ENCODE measurements around the gene UBE2D3. TPM values are rescaled to one million over a fixed set of nuclear protein-coding genes. Genes with fewer than 3 reads are reported as not detected.
A peak's percentile ranks its signal among the peaks of the same experiment; 100 is the strongest.
"Not testable (repeated sequence)": the region's sequence is repeated elsewhere in the genome, so short reads cannot be mapped to it uniquely, and the experiment has no call there.

UBE2D3 gene
- polyA plus RNA-seq, 1 donor, result 281 TPM

GRCh38 chr4:102823464-102823863, 3.9 kb downstream of the UBE2D3 start:
- Histone ChIP-seq H3K4me3 (ENCODE audit: low read length) (peak overlapping the region; percentile 15), H3K4me1 (ENCODE audit: control insufficient read depth, insufficient read depth, low read length) (peaks cover 14% of the 10 kb centered on the region), H3K9me3 (ENCODE audit: control insufficient read depth, low read depth, low read length) (no peaks in the 10 kb centered on the region), H3K36me3 (ENCODE audit: control insufficient read depth, insufficient read depth, low read length) (peaks cover 3% of the 10 kb centered on the region), H3K27ac (ENCODE audit: low read length) (peak overlapping the region; percentile 5), H3K27me3 (ENCODE audit: control insufficient read depth, insufficient read depth, low read length) (no peaks in the 10 kb centered on the region)
- 31% methylated on average over 3 of the region's 4 CpGs for WGBS (ENCODE audit: insufficient coverage, low lambda C conversion rate)
- no peak for DNase-seq

- Histone ChIP-seq H3K4me3 (ENCODE audit: low read length) (no peak overlapping the region), H3K27me3 (ENCODE audit: control insufficient read depth, insufficient read depth, low read length) (no peaks in the 10 kb centered on the region), H3K9me3 (ENCODE audit: control insufficient read depth, low read depth, low read length) (no peaks in the 10 kb centered on the region), H3K27ac (ENCODE audit: low read length) (peak overlapping the region; percentile 16), H3K36me3 (ENCODE audit: control insufficient read depth, insufficient read depth, low read length) (peaks cover 7% of the 10 kb centered on the region), H3K4me1 (ENCODE audit: control insufficient read depth, insufficient read depth, low read length) (peaks cover 18% of the 10 kb centered on the region)
- 47% methylated on average over 5 of the region's 8 CpGs for WGBS (ENCODE audit: insufficient coverage, low lambda C conversion rate)
- peak in 1 of 2 donors; percentile 12 for DNase-seq
Observed at GRCh38 chr4:102819588-102820365, 7.6 kb downstream of the UBE2D3 start.

DNA sequence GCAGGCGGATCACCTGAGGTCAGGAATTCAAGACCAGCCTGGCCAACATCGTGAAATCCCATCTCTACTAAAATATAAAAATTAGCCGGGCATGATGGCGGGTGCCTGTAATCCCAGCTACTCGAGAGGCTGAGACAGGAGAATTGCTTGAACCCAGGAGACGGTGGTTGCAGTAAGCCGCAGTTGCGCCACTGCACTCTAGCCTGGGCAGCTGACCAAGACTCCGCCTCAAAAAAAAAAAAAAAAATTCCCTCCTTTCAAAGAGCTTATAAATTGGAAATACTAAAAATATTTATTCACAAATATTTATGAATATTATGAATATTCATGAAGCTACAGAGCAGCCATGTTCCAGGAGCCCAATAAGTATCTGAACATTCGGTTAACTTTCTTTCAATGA, 8.3 kb downstream of the UBE2D3 start:
- not testable (repeated sequence) for H3K9me3 ChIP-seq (ENCODE audit: control insufficient read depth, low read depth, low read length); DNase-seq; H3K27ac ChIP-seq (ENCODE audit: low read length); H3K27me3 ChIP-seq (ENCODE audit: control insufficient read depth, insufficient read depth, low read length); H3K4me3 ChIP-seq (ENCODE audit: low read length)
- H3K4me1 ChIP-seq (ENCODE audit: control insufficient read depth, insufficient read depth, low read length), result peaks cover 18% of the 10 kb centered on the region
- peaks cover 11% of the 10 kb centered on the region for H3K36me3 ChIP-seq (ENCODE audit: control insufficient read depth, insufficient read depth, low read length)
- WGBS (ENCODE audit: insufficient coverage, low lambda C conversion rate), result no CpG with 5 or more reads among the region's 10 CpGs

GRCh38 chr4:102817613-102818268, 9.6 kb downstream of the UBE2D3 start:
- Histone ChIP-seq H3K9me3 (ENCODE audit: control insufficient read depth, low read depth, low read length) (no peaks in the 10 kb centered on the region), H3K4me3 (ENCODE audit: low read length) (no peak overlapping the region), H3K4me1 (ENCODE audit: control insufficient read depth, insufficient read depth, low read length) (peaks cover 8% of the 10 kb centered on the region), H3K27me3 (ENCODE audit: control insufficient read depth, insufficient read depth, low read length) (no peaks in the 10 kb centered on the region), H3K27ac (ENCODE audit: low read length) (no peak overlapping the region), H3K36me3 (ENCODE audit: control insufficient read depth, insufficient read depth, low read length) (peaks cover 11% of the 10 kb centered on the region)
- no peak for DNase-seq
- 91% methylated on average over 6 of the region's 9 CpGs for WGBS (ENCODE audit: insufficient coverage, low lambda C conversion rate)

DNA sequence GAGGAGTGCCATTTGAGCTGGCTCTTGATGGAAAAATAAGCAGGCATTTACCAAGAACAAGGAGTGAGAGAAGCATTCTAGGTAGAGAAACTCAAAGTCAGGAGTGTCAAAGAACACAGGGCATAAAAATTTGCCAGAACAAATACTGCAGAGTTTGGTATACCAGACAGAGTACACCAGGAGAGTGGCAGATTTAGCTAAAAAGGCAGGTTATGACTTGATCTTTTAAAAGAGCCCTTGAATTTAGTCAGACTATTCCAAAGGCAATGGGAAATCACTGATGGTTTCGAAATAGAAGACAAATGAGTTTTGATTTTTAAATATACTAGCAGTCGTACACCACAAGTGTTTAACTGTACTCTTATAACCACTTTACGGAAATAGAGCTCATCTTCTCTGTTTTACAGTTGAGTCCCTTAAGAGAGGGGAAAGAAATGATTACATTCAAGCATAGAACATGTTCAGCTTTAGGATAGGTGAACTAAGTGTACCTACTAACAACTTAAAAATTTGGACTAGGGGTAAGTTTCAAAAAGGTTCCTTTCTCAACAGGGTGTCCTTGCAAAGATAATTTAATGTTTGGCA, 10.2 kb downstream of the UBE2D3 start:
- 80% methylated on average over 1 of the region's 3 CpGs for WGBS (ENCODE audit: insufficient coverage, low lambda C conversion rate)
- peaks cover 8% of the 10 kb centered on the region for H3K4me1 ChIP-seq (ENCODE audit: control insufficient read depth, insufficient read depth, low read length)
- H3K27ac ChIP-seq (ENCODE audit: low read length), result no peak overlapping the region

DNA sequence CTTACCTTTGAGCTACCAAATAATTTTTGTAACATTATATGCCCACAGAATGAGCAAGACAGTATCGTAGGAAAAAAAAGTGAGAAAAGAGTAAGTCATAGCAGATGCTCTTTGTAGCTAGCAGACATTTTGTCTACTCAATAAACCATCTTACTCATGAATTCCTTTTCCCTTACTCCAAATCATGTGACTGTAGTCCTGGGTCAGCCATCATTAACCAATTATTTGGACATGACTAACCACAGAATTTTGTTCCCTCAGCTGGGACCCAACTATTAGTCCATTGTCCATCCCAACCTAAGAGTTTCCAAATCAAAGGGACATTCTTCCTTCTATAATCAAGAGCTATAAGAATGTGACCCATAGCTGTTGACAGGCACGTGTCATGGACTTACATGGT, 11.4 kb downstream of the UBE2D3 start:
- Histone ChIP-seq H3K27ac (ENCODE audit: low read length) (no peak overlapping the region), H3K36me3 (ENCODE audit: control insufficient read depth, insufficient read depth, low read length) (peaks cover 21% of the 10 kb centered on the region), H3K27me3 (ENCODE audit: control insufficient read depth, insufficient read depth, low read length) (no peaks in the 10 kb centered on the region), H3K4me1 (ENCODE audit: control insufficient read depth, insufficient read depth, low read length) (peaks cover 8% of the 10 kb centered on the region), H3K9me3 (ENCODE audit: control insufficient read depth, low read depth, low read length) (no peaks in the 10 kb centered on the region), H3K4me3 (ENCODE audit: low read length) (no peak overlapping the region)
- no peak for DNase-seq
- no CpG with 5 or more reads among the region's 2 CpGs for WGBS (ENCODE audit: insufficient coverage, low lambda C conversion rate)

More for the DNA sequence above, 10.2 kb downstream of the UBE2D3 start:
- no peak for DNase-seq
- no peaks in the 10 kb centered on the region for H3K27me3 ChIP-seq (ENCODE audit: control insufficient read depth, insufficient read depth, low read length)
- H3K4me3 ChIP-seq (ENCODE audit: low read length), result no peak overlapping the region
- peaks cover 15% of the 10 kb centered on the region for H3K36me3 ChIP-seq (ENCODE audit: control insufficient read depth, insufficient read depth, low read length)
- no peaks in the 10 kb centered on the region for H3K9me3 ChIP-seq (ENCODE audit: control insufficient read depth, low read depth, low read length)

DNA sequence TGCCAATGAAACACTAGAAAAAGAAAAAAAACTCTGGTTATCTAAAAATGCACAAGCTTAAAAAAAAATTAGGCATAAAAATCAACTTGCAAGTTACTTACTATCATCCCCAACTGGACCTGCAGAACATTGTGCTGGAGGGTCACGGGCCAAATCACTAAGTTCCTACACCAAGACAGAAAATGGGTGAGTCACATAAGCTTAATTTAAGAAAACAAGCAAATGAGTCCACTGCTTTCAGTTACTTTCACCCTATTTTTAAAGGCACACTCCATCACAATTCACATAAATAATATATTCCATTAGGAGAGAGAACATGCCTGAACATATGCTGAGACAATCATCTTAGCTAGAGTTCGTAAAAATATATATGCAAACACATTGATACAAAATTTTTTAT, 17.7 kb downstream of the UBE2D3 start:
- H3K9me3 ChIP-seq (ENCODE audit: control insufficient read depth, low read depth, low read length), result no peaks in the 10 kb centered on the region
- H3K27ac ChIP-seq (ENCODE audit: low read length), result no peak overlapping the region
- DNase-seq, result no peak
- WGBS (ENCODE audit: insufficient coverage, low lambda C conversion rate), result no CpG with 5 or more reads among the region's 2 CpGs
- H3K36me3 ChIP-seq (ENCODE audit: control insufficient read depth, insufficient read depth, low read length), result peaks cover 42% of the 10 kb centered on the region
- no peaks in the 10 kb centered on the region for H3K27me3 ChIP-seq (ENCODE audit: control insufficient read depth, insufficient read depth, low read length)
- no peaks in the 10 kb centered on the region for H3K4me1 ChIP-seq (ENCODE audit: control insufficient read depth, insufficient read depth, low read length)
- no peak overlapping the region for H3K4me3 ChIP-seq (ENCODE audit: low read length)

DNA sequence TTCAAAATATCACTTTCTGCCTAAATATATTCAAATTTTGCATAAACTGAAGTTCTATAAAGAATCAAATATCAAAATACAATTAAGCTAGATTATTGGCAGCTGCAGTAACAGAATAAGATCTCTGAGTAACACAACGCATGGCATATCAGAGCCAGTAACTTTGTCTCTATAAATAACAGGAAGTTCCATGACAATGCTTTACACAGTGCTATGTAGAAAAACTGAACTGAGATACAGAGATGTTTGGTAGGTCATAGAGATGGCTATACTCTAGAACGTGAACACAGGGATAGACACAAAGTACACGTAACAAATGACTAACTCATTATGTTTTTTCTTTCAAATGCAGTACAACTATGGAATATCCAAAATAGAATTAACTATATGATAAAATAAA, 18.2 kb downstream of the UBE2D3 start:
- DNase-seq, result no peak
- Histone ChIP-seq H3K9me3 (ENCODE audit: control insufficient read depth, low read depth, low read length) (no peaks in the 10 kb centered on the region), H3K27ac (ENCODE audit: low read length) (no peak overlapping the region), H3K4me3 (ENCODE audit: low read length) (no peak overlapping the region), H3K4me1 (ENCODE audit: control insufficient read depth, insufficient read depth, low read length) (no peaks in the 10 kb centered on the region), H3K36me3 (ENCODE audit: control insufficient read depth, insufficient read depth, low read length) (peaks cover 42% of the 10 kb centered on the region), H3K27me3 (ENCODE audit: control insufficient read depth, insufficient read depth, low read length) (no peaks in the 10 kb centered on the region)
- WGBS (ENCODE audit: insufficient coverage, low lambda C conversion rate), result 60% methylated on average over 2 of the region's 3 CpGs

- Histone ChIP-seq H3K4me1 (ENCODE audit: control insufficient read depth, insufficient read depth, low read length) (no peaks in the 10 kb centered on the region), H3K9me3 (ENCODE audit: control insufficient read depth, low read depth, low read length) (no peaks in the 10 kb centered on the region), H3K36me3 (ENCODE audit: control insufficient read depth, insufficient read depth, low read length) (peaks cover 48% of the 10 kb centered on the region), H3K27me3 (ENCODE audit: control insufficient read depth, insufficient read depth, low read length) (no peaks in the 10 kb centered on the region), H3K27ac (ENCODE audit: low read length) (no peak overlapping the region), H3K4me3 (ENCODE audit: low read length) (no peak overlapping the region)
- DNase-seq, result no peak
- 100% methylated on average over 1 of the region's 2 CpGs for WGBS (ENCODE audit: insufficient coverage, low lambda C conversion rate)
Observed at GRCh38 chr4:102808009-102808408, 19.3 kb downstream of the UBE2D3 start.

DNA sequence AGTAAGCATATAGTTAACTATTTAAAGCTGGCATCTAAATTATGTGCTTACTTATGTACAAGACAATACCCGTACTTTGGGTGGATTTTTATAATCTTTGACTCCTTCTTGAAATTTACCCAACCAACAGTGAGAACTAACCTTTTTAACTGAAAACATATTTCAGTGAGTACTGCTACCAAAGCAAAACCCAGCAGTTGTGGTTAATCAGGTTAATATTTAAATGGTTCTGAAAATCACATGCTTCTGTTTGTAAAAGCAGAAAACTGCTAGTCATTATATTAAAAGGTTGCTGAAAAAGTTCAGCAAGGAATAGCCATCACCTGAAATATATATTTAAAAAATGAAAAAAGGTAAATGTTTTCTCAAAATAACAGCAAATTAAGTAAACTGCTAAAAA, 20.0 kb downstream of the UBE2D3 start:
- peaks cover 47% of the 10 kb centered on the region for H3K36me3 ChIP-seq (ENCODE audit: control insufficient read depth, insufficient read depth, low read length)
- DNase-seq, result no peak
- H3K9me3 ChIP-seq (ENCODE audit: control insufficient read depth, low read depth, low read length), result no peaks in the 10 kb centered on the region
- no peak overlapping the region for H3K27ac ChIP-seq (ENCODE audit: low read length)
- no peak overlapping the region for H3K4me3 ChIP-seq (ENCODE audit: low read length)
- no peaks in the 10 kb centered on the region for H3K4me1 ChIP-seq (ENCODE audit: control insufficient read depth, insufficient read depth, low read length)
- no peaks in the 10 kb centered on the region for H3K27me3 ChIP-seq (ENCODE audit: control insufficient read depth, insufficient read depth, low read length)
- WGBS (ENCODE audit: insufficient coverage, low lambda C conversion rate), result 80% methylated on average over 1 of the region's 1 CpG

Measured in large intestine (tissue), 3 donors.